WTC11 (cell line): ENCODE measurements around the gene OSBPL7. TPM values are rescaled to one million over a fixed set of nuclear protein-coding genes. Genes with fewer than 3 reads are reported as not detected.

Experiments used
- CDX4 ChIP-seq: fragments of 250-450 bp; sonication (Bioruptor Pico); IDR thresholded peaks from 2 replicates; pipeline ENCODE4 v1.9.0; 2021; ENCODE audit warnings: moderate library complexity, mild to moderate bottlenecking, inconsistent platforms, borderline replicate concordance
- EMX1 ChIP-seq: fragments of 250-450 bp; sonication (Bioruptor Pico); IDR thresholded peaks from 2 replicates; pipeline ENCODE4 v1.8.0; 2021; ENCODE audit warnings: mild to moderate bottlenecking
- ERG ChIP-seq: fragments of 250-450 bp; sonication (Bioruptor Pico); IDR thresholded peaks from 2 replicates; pipeline ENCODE4 v1.8.0; 2021; ENCODE audit warnings: mild to moderate bottlenecking
- ETV6 ChIP-seq: sonication (generic); formaldehyde crosslinking; IDR thresholded peaks from 2 replicates; pipeline ENCODE4 v1.8.1; 2022; ENCODE audit warnings: mild to moderate bottlenecking, missing genetic modification reagents
- FOXP1 ChIP-seq: sonication (generic); formaldehyde crosslinking; IDR thresholded peaks from 2 replicates; pipeline ENCODE4 v1.8.0; 2022; ENCODE audit warnings: missing genetic modification reagents, mild to moderate bottlenecking, moderate library complexity, borderline replicate concordance
- GABPB1 ChIP-seq: sonication (generic); formaldehyde crosslinking; IDR thresholded peaks from 2 replicates; pipeline ENCODE4 v1.8.1; 2023; ENCODE audit warnings: mild to moderate bottlenecking, missing genetic modification reagents
- MAX ChIP-seq: sonication (generic); formaldehyde crosslinking; IDR thresholded peaks from 2 replicates; pipeline ENCODE4 v1.8.0; 2022; ENCODE audit warnings: mild to moderate bottlenecking, missing genetic modification reagents
- NR3C1 ChIP-seq: sonication (generic); formaldehyde crosslinking; conservative IDR thresholded peaks from 2 replicates; pipeline ENCODE4 v1.8.1; 2023; ENCODE audit warnings: low read depth, mild to moderate bottlenecking, missing genetic modification reagents
- RELA ChIP-seq: sonication (generic); formaldehyde crosslinking; IDR thresholded peaks from 2 replicates; pipeline ENCODE4 v1.8.1; 2022; ENCODE audit warnings: missing genetic modification reagents, mild to moderate bottlenecking, borderline replicate concordance
- ZNF138 ChIP-seq: sonication (generic); formaldehyde crosslinking; conservative IDR thresholded peaks from 2 replicates; pipeline ENCODE4 v1.8.1; 2022; ENCODE audit warnings: mild to moderate bottlenecking, moderate library complexity, missing genetic modification reagents
- ZNF263 ChIP-seq: sonication (generic); formaldehyde crosslinking; IDR thresholded peaks from 2 replicates; pipeline ENCODE4 v1.8.1; 2022; ENCODE audit warnings: low read depth, mild to moderate bottlenecking, moderate library complexity, missing genetic modification reagents
- ZNF423 ChIP-seq: fragments of 250-450 bp; sonication (Bioruptor Pico); IDR thresholded peaks from 2 replicates; pipeline ENCODE4 v2.1.2; 2022; ENCODE audit warnings: mild to moderate bottlenecking, moderate library complexity
- total RNA-seq: library from RNA; stranded (reverse); gene quantifications from 3 replicates; pipeline ENCODE4 v1.2.3, GENCODE V29; 2021
- TF ChIP-seq, protein P1 (sequence below): sonication (generic); formaldehyde crosslinking; IDR thresholded peaks from 2 replicates; pipeline ENCODE4 v1.8.1; 2023; ENCODE audit warnings: mild to moderate bottlenecking, missing genetic modification reagents, moderate library complexity
- TF ChIP-seq, protein P2 (sequence below): sonication (generic); formaldehyde crosslinking; IDR thresholded peaks from 2 replicates; pipeline ENCODE4 v1.8.1; 2023; ENCODE audit warnings: mild to moderate bottlenecking, missing genetic modification reagents
- TF ChIP-seq, protein P3 (sequence below): sonication (generic); formaldehyde crosslinking; IDR thresholded peaks from 2 replicates; pipeline ENCODE4 v1.8.1; 2023; ENCODE audit warnings: mild to moderate bottlenecking, moderate library complexity, missing genetic modification reagents
- TF ChIP-seq, protein P4 (sequence below): sonication (generic); formaldehyde crosslinking; IDR thresholded peaks from 2 replicates; pipeline ENCODE4 v1.8.1; 2022; ENCODE audit warnings: mild to moderate bottlenecking, moderate library complexity, missing genetic modification reagents
- TF ChIP-seq, protein P5 (sequence below): sonication (generic); formaldehyde crosslinking; IDR thresholded peaks from 2 replicates; pipeline ENCODE4 v1.8.0; 2022; ENCODE audit warnings: mild to moderate bottlenecking, missing genetic modification reagents

The OSBPL7 gene
- total RNA-seq, 1 experiment from 2014 or later: 13.5 TPM

DNA sequence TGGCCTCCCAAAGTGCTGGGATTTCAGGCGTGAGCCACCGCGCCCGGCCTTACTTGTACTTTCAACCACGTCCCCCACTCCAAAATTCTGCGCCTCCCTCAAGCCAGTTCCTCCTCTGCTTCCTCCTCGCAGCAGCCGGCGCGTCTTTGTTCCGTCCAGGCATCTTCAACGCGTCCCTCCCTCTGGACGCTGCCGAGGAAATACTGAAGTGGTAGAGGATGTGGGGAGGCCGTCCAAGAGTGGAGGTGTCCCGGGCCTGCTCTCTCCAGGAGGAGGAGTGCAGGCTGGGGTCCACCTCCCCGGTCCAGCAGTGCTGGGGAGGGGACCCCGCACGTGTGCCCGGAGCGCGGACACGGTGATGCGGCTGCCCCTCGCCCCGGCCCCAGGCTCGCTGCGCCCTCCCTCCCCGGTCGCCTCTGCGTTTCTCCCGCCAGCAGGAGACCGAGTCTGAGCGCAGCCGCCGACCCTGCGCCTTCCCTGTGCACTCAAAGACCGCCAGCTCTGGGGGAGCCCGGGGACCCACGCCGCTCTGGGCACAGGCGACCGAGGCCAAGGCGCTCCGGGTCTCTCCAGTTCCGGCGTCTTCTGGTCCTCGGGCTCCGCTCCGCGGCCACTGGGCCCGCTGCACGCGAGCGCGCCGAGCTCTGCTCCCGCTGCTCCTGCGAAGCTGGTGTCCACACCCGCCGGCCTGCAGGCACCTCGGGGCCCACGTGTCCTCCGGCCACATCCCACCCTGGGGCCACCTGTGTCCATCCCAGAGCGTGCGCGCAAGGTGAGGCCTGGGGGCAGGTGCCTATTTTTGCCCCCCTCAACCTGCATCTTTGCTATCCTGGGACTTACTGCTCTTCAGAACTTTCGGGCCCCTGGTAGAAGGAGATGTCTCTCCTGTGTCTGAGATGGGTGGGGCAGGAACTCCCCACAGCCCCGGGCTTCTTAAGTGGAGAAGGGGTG lies 31.7 kb downstream of the OSBPL7 start (continued):
- TF ChIP-seq CDX4 (CRISPR knock-in tag) (no peak), ZNF263 (CRISPR knock-in tag) (no peak), FOXP1 (CRISPR knock-in tag) (peak; percentile 66; the same call in 1 of the 2 replicates), MAX (CRISPR knock-in tag) (peak; percentile 86), RELA (CRISPR knock-in tag) (0 out of 2 replicates have a peak, but pooled peaks have one; percentile 70), EMX1 (CRISPR knock-in tag) (no peak), ZNF423 (0 out of 2 replicates have a peak, but pooled peaks have one; percentile 26), ZNF138 (CRISPR knock-in tag) (no peak), ERG (CRISPR knock-in tag) (0 out of 2 replicates have a peak, but pooled peaks have one; percentile 53), ETV6 (CRISPR knock-in tag) (peak; percentile 59; the same call in 1 of the 2 replicates), NR3C1 (0 out of 2 replicates have a peak, but pooled peaks have one; percentile 53), GABPB1 (no peak)
- TF ChIP-seq, protein P1, sequence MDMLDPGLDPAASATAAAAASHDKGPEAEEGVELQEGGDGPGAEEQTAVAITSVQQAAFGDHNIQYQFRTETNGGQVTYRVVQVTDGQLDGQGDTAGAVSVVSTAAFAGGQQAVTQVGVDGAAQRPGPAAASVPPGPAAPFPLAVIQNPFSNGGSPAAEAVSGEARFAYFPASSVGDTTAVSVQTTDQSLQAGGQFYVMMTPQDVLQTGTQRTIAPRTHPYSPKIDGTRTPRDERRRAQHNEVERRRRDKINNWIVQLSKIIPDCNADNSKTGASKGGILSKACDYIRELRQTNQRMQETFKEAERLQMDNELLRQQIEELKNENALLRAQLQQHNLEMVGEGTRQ (CRISPR knock-in tag): peak; percentile 63
- TF ChIP-seq, protein P2, sequence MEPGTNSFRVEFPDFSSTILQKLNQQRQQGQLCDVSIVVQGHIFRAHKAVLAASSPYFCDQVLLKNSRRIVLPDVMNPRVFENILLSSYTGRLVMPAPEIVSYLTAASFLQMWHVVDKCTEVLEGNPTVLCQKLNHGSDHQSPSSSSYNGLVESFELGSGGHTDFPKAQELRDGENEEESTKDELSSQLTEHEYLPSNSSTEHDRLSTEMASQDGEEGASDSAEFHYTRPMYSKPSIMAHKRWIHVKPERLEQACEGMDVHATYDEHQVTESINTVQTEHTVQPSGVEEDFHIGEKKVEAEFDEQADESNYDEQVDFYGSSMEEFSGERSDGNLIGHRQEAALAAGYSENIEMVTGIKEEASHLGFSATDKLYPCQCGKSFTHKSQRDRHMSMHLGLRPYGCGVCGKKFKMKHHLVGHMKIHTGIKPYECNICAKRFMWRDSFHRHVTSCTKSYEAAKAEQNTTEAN (CRISPR knock-in tag): 0 out of 2 replicates have a peak, but pooled peaks have one; percentile 49
- TF ChIP-seq, protein P3, sequence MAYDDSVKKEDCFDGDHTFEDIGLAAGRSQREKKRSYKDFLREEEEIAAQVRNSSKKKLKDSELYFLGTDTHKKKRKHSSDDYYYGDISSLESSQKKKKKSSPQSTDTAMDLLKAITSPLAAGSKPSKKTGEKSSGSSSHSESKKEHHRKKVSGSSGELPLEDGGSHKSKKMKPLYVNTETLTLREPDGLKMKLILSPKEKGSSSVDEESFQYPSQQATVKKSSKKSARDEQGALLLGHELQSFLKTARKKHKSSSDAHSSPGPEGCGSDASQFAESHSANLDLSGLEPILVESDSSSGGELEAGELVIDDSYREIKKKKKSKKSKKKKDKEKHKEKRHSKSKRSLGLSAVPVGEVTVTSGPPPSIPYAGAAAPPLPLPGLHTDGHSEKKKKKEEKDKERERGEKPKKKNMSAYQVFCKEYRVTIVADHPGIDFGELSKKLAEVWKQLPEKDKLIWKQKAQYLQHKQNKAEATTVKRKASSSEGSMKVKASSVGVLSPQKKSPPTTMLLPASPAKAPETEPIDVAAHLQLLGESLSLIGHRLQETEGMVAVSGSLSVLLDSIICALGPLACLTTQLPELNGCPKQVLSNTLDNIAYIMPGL: peak; percentile 94
- TF ChIP-seq, protein P4, sequence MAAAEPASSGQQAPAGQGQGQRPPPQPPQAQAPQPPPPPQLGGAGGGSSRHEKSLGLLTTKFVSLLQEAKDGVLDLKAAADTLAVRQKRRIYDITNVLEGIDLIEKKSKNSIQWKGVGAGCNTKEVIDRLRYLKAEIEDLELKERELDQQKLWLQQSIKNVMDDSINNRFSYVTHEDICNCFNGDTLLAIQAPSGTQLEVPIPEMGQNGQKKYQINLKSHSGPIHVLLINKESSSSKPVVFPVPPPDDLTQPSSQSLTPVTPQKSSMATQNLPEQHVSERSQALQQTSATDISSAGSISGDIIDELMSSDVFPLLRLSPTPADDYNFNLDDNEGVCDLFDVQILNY (CRISPR knock-in tag): peak; percentile 43; the same call in 1 of the 2 replicates
- TF ChIP-seq, protein P5, sequence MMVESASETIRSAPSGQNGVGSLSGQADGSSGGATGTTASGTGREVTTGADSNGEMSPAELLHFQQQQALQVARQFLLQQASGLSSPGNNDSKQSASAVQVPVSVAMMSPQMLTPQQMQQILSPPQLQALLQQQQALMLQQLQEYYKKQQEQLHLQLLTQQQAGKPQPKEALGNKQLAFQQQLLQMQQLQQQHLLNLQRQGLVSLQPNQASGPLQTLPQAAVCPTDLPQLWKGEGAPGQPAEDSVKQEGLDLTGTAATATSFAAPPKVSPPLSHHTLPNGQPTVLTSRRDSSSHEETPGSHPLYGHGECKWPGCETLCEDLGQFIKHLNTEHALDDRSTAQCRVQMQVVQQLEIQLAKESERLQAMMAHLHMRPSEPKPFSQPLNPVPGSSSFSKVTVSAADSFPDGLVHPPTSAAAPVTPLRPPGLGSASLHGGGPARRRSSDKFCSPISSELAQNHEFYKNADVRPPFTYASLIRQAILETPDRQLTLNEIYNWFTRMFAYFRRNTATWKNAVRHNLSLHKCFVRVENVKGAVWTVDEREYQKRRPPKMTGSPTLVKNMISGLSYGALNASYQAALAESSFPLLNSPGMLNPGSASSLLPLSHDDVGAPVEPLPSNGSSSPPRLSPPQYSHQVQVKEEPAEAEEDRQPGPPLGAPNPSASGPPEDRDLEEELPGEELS (CRISPR knock-in tag): no peak; the same call in 1 of the 2 replicates
